ENCODE results near the gene HP.
"Not testable (repeated sequence)": the region's sequence is repeated elsewhere in the genome, so short reads cannot be mapped to it uniquely, and the experiment has no call there.

HP gene

DNA sequence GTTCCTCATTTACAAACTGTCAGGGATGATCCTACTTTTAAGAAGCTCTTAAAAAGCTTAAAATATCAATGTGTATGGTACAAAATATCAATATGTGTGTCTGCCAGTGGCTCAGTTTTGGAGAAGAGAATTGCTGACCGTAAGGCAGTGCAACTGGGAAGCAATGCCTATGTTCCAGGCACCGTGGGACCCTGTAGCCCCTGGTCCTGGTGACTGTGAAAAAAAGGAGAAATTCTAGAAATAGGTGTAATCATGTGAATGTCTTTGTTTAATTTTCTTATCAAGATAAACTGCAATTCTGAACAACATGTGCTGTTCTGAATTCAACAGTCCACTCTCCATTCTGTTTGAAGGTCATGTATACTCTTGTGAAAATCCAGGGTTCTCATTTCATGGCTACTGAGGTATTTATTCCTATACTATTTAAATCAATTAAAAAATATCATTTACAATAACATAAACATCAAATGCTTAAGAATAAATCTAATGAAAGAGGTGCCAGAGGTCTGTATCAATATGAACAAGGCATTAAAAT, 9.4 kb upstream of the HP start:
- TF ChIP-seq, protein P1, sequence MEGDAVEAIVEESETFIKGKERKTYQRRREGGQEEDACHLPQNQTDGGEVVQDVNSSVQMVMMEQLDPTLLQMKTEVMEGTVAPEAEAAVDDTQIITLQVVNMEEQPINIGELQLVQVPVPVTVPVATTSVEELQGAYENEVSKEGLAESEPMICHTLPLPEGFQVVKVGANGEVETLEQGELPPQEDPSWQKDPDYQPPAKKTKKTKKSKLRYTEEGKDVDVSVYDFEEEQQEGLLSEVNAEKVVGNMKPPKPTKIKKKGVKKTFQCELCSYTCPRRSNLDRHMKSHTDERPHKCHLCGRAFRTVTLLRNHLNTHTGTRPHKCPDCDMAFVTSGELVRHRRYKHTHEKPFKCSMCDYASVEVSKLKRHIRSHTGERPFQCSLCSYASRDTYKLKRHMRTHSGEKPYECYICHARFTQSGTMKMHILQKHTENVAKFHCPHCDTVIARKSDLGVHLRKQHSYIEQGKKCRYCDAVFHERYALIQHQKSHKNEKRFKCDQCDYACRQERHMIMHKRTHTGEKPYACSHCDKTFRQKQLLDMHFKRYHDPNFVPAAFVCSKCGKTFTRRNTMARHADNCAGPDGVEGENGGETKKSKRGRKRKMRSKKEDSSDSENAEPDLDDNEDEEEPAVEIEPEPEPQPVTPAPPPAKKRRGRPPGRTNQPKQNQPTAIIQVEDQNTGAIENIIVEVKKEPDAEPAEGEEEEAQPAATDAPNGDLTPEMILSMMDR (IDR thresholded peaks at IDR 0.05; ENCODE audit: low read depth, low read length, missing control alignments): no peak
- no peaks in the 10 kb centered on the region for H3K36me3 ChIP-seq (replicated peaks)
- H3K27me3 ChIP-seq (replicated peaks): no peaks in the 10 kb centered on the region
- H3K4me3 ChIP-seq (ENCODE audit: low read depth, low read length): no peak overlapping the region
- DNase-seq: no peak
- no peak overlapping the region for H3K27ac ChIP-seq
- in situ Hi-C loops (cut with HindIII; ENCODE audit: low pct_ligation_motif_present, low sequenced_read_pairs): no loop called here

DNA sequence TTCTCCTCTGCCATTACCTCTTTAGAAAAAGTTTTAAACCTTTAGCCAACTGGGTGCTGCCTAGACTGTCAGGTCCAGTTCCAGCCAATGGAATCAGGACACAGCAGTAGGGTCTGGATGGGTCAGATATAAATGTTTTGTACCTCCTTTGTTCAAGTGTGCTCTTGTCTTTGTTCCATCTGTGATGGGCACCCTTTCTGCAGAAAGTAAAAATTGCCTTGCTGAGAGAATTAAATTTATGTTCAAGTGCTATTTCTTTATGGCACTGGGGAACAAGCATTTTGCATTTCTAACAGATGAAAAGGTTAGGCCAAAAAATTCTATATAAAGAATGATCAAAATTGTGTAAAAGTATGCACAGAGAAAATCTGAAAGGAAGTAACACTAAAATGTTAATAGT, 5.2 kb upstream of the HP start:
- Histone ChIP-seq H3K4me3 (ENCODE audit: low read depth, low read length) (no peak overlapping the region), H3K27ac (no peak overlapping the region), H3K36me3 (replicated peaks) (no peaks in the 10 kb centered on the region), H3K27me3 (replicated peaks) (no peaks in the 10 kb centered on the region)
- TF ChIP-seq, protein P1 (IDR thresholded peaks at IDR 0.05; ENCODE audit: low read depth, low read length, missing control alignments): no peak
- in situ Hi-C loops (cut with HindIII; ENCODE audit: low pct_ligation_motif_present, low sequenced_read_pairs): no loop called here
- DNase-seq: no peak

DNA sequence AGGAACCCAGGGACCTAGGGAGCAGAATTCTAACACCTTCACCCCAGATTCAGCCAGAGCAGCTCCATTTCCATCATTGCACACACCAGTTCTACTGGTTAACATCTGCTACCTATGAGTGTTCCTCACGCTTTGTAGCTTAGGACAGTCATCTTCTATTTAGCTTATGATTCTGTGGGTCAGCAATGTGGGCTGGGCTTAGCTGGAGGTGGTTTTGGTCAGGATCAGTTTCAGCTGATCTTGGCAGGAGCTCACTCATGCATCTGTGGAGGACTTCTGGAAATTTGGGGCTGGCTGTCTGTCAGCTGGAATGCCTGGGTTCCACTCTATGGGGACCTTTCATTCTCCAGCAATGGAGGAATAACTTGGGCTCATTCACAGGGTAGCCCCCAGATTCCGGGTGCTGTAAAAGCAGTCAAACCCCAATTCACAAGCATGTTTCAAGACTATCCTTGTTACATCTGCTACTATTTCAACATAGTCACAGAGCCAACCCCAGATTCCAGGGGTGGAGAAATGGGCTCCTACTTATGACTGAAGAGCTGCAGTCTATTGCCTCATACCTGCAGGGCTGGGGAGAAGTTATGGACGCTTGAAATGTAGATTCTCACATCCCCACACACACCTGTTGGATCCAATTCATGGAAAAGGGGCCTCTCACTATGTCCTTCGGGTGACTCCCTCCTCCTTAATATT, 3.4 kb upstream of the HP start:
- no peak for DNase-seq
- TF ChIP-seq, protein P1 (IDR thresholded peaks at IDR 0.05; ENCODE audit: low read depth, low read length, missing control alignments): no peak
- no peak overlapping the region for H3K27ac ChIP-seq

DNA sequence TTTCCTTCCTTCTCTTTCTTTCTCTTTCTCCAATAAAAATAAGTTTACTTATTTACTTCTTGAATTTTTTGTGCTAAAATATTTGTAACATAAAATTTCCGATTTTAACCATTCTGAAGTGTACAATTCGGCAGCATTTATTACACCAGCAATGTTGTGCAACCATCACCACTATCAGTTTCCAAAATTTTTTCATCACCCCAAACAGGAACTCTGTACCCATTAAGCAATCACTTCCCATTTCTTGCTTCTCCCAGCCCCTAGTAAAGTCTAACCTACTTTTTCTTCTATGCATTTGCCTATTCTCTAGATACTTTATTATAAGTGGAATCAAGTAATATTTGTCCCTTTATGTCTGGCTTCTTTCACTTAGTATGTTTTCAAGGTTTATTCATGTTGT, 2.5 kb upstream of the HP start:
- Histone ChIP-seq H3K27ac (no peak overlapping the region), H3K27me3 (replicated peaks) (no peaks in the 10 kb centered on the region), H3K4me3 (ENCODE audit: low read depth, low read length) (no peak overlapping the region), H3K36me3 (replicated peaks) (no peaks in the 10 kb centered on the region)
- no peak for DNase-seq
- TF ChIP-seq, protein P1 (IDR thresholded peaks at IDR 0.05; ENCODE audit: low read depth, low read length, missing control alignments): no peak
- in situ Hi-C loops (cut with HindIII; ENCODE audit: low pct_ligation_motif_present, low sequenced_read_pairs): no loop called here

More for the DNA sequence above, 3.4 kb upstream of the HP start:
- no peak overlapping the region for H3K4me3 ChIP-seq (ENCODE audit: low read depth, low read length)
- H3K27me3 ChIP-seq (replicated peaks): no peaks in the 10 kb centered on the region
- in situ Hi-C loops (cut with HindIII; ENCODE audit: low pct_ligation_motif_present, low sequenced_read_pairs): no loop called here
- H3K36me3 ChIP-seq (replicated peaks): no peaks in the 10 kb centered on the region

DNA sequence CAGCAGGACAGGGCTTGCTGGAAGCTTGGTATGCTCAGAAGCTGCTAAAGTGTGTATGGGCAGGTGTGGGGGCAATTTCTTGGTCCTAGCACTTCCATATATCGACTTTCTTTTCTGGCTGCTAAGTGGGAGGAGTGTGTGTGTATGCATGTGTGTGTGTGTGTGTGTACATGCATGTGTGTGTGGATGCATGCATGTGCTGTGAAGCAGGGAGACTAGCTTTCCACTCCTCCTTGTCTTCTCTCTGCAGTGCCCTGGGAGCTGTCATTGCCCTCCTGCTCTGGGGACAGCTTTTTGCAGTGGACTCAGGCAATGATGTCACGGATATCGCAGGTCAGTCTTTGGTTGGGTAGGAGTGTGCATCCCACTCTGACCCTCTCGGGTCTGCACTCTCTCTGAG, 1.6 kb downstream of the HP start:
- H3K27ac ChIP-seq: no peak overlapping the region

DNA sequence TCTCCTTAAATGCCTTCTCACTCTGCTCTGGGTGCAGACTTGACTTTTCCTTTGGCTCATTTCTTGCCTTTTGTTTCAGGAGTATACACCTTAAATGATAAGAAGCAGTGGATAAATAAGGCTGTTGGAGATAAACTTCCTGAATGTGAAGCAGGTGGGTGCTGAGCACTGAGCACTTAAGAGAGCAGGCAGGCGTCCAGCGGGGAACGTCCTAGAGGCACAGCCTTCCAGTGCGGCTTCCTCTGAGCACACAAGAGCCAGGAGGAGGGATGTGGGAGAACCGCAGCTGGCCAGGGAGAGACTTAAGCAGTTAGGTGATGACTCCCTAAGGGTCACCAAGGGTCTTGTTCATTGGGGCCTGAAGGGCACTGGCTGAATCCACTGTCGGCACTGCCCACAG, 3.0 kb downstream of the HP start:
- H3K27me3 ChIP-seq (replicated peaks); in situ Hi-C loops (cut with HindIII; ENCODE audit: low pct_ligation_motif_present, low sequenced_read_pairs); H3K27ac ChIP-seq; H3K36me3 ChIP-seq (replicated peaks); DNase-seq; H3K4me3 ChIP-seq (ENCODE audit: low read depth, low read length): not testable (repeated sequence)

More for the DNA sequence above, 1.6 kb downstream of the HP start:
- DNase-seq: no peak
- TF ChIP-seq, protein P1 (IDR thresholded peaks at IDR 0.05; ENCODE audit: low read depth, low read length, missing control alignments): no peak
- no peaks in the 10 kb centered on the region for H3K36me3 ChIP-seq (replicated peaks)
- no peaks in the 10 kb centered on the region for H3K27me3 ChIP-seq (replicated peaks)
- H3K4me3 ChIP-seq (ENCODE audit: low read depth, low read length): no peak overlapping the region
- in situ Hi-C loops (cut with HindIII; ENCODE audit: low pct_ligation_motif_present, low sequenced_read_pairs): no loop called here

DNA sequence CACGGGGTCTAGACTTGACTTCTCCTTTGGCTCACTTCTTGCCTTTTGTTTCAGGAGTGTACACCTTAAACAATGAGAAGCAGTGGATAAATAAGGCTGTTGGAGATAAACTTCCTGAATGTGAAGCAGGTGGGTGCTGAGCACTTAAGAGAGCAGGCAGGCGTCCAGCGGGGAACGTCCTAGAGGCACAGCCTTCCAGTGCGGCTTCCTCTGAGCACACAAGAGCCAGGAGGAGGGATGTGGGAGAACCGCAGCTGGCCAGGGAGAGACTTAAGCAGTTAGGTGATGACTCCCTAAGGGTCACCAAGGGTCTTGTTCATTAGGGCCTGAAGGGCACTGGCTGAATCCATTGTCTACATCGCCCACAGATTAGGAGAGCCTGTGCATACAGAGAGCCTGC, 4.8 kb downstream of the HP start:
- H3K36me3 ChIP-seq (replicated peaks); H3K27me3 ChIP-seq (replicated peaks); in situ Hi-C loops (cut with HindIII; ENCODE audit: low pct_ligation_motif_present, low sequenced_read_pairs); DNase-seq; H3K4me3 ChIP-seq (ENCODE audit: low read depth, low read length); H3K27ac ChIP-seq: not testable (repeated sequence)
